HG03460 (cell line): Measurements from ENCODE around the gene FER1L5.

Source experiments
- ATAC-seq: cut with Tn5 transposase; IDR thresholded peaks from one replicate; pipeline ENCODE4 v1.9.1; 2021; ENCODE audit not compliant: unreplicated experiment

FER1L5 gene

DNA sequence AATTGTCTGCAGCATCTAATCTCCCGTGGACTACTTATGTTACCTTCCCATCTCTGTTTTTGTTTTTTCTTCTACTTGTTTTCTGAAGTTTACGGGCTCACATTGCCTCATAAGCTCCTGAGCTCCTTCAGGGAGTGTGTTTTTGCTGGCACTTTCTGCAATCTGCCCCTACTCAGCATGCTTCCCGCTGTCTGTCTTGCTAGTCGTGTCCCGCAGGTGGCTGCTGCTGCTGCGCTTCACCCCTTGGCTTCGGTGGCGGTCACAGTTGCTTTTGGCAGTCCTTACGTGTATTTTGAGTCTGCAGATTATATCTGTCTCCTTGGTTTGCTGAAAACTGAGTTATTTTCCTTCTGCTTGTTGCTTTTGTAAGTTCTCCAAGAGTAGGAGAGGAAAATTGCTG, 37.3 kb downstream of the FER1L5 start:
- ATAC-seq = no peak

DNA sequence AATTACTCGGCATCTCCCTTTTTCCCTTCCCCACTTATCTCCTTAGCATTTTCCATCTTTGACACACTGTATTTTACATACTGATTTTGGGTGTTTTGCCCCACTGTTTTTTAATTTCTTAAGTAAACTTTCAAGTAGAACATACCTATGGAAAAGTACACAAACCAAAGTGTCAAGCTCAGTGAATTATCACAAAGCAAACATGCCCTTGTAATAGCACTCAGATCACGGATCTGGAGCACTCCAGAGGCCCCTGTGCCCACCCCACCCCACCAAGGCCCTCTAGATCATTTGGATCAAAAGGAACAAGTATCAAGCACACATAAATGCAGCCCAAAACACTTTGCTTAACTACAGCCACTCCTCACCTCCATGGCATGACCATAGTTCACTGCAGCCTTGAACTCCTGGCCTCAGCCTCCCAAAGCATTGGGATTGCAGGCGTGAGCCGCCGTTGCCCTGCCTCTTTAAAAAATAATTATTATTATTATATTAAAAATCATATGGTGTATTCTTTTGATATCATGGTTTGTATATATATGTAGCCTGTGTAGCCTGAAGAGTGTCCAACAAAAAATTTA, 38.1 kb downstream of the FER1L5 start:
- no peak for ATAC-seq

DNA sequence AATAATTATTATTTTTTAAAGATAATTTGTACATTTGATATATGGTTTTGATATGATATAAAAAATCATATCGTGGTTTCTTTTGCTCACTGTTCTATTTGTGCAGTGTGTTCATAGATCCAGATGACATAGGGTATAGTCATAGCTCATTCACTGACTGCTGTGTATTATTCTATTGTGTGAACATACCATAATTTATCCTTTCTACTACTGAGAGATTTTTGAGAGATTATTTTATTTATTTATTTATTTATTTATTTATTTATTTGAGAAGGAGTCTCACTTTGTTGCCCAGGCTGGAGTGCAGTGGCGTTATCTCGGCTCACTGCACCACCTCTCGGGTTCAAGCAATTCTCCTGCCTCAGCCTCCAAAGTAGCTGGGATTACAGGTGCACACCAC, 39.0 kb downstream of the FER1L5 start:
- no peak for ATAC-seq

DNA sequence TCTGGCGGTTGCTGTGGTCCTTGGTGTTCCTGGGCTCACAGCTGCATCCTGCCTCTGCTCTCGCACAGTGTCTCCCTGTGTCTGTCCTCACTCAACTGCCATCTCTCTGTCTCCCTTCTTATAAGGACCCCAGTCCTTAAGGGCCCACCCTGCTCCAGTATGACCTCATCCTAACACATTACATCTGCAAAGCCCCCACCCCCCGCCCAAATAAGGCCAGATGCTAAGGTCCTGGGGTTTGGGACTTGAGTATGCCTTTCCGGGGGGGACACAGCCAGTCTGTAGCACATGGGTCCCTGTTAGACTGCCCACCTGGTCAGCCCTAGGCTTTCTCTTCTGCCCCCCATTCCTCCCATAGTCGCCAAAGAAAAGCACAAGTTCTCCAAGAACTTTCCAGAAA, 40.7 kb downstream of the FER1L5 start:
- no peak for ATAC-seq

DNA sequence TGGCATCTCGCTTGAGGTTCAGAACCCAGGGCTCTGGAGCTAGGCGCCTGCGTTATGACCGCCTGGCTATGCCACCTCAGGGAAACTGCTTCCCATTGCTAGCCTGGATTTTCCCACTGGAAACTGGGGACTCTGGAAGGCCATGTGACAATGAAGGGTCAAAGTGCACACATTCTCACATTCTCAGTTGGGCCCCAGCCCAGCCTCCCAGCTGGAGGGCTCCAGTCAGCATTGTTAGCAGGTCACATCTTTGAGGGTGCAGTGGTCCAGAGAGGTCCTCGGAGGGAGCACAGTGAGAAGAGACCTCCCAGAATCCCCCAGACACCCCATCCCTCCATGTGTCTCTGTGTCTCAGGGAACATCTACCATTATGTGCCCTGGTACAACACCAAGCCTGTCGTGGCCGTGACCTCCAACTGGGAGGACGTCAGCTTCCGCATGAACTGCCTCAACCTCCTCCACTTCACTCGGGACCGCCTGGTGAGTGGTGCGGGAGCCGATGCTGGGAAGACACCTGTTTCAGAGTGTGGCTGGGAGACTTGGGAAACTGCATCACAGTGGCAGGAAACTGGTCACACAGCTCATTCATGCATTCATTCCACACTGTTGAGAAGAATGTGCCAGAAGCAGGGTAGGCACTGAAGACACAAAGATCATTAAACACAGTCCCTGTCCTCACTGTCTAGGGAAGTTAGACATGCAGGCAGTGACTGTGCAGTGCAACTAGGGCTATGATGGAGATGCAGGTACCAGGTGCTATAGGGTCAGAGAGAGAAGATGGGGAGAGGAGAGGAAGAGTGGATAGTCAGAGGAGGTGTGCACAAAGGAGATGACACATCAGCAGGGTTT, 41.6 kb downstream of the FER1L5 start:
- no peak for ATAC-seq

DNA sequence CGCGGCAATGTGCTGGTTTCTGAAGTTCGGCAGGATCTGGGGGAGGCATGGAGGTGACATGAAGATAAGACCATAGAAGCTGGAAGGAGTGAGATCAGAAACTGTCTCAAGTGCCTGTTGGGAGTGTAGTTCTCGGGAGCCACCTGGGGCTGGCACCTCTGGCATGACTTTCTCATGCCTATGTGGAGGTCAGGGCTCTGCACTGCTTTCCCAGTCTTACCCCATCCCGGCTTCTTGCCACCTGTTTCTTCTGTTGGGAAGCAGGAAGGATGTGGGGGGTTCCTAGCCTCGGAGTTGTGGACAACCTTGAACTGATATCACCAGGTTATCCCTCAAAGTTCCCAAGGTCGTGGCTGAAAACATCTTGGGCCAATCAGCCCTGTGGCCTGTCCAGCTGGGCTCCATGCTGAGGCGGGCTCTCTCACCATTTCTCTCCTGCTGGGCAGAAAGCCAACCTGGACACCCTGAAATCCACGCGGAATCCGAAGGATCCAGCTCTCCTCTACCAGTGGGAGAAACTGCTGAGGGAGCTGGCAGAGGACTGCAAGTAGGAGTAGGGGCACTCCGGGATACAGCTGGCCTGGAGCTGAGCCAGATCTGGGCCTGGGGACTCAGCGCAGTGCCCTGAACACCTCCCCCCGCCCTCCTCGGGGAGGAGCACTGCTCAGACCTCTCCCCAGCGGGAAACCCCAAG, 42.5 kb downstream of the FER1L5 start:
- no peak for ATAC-seq

DNA sequence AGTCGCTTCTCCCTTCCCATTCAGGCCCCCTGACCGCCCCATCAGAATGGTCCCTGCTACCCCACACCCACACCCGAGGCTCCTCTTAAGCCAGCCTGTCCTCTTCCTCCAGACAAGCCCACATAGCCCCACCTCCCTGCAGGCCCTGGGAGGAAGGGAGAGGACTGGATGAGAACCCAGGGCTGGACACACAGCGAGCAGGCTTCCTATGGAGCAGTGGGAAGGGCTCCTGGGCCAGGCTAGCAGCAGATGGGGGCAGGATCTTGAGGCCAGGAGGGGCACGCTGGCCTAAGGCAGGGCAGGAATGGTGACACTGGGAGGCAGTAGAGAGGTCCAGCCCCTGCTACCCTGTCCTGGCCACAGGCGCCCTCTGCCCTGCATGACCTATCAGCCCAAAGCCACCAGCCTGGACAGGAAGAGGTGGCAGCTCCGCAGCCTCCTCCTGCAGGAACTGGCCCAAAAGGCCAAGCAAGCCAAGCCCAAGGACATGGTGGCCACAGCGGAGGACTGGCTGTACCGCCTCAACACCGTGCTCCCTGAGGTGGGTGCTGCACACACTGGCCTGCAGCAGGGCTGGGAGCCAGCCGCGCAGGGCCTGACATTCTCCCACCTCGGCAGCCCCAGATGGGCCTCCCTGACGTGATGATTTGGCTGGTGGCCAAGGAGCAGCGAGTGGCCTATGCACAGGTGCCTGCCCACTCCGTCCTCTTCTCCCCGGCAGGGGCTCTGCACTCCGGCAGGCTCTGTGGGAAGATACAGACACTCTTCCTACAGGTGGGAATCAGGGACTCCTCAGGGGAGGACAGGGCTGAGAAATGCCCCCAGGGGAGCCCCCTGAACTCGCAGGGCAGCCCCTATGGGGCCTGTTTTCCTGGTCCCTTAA, 43.3 kb downstream of the FER1L5 start:
- no peak for ATAC-seq

DNA sequence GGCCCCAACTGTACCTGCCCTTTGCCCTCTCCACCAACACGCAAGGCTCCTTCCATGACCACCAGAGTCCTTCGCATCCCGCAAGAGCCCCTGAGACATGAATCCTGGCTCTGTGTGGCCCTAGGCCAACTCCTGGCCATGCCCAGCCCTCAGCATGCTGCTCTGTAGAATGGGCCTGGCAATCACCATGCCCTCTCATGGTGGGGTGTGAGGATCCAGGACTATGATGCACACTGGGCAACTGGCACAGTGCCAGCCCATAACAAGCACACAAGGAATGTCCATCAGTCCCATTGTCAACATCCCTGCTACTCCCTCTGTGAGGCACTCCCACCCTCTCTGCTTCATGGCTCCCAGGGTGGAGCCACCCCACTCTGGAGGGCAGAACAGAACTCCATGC, 44.7 kb downstream of the FER1L5 start:
- ATAC-seq = no peak

DNA sequence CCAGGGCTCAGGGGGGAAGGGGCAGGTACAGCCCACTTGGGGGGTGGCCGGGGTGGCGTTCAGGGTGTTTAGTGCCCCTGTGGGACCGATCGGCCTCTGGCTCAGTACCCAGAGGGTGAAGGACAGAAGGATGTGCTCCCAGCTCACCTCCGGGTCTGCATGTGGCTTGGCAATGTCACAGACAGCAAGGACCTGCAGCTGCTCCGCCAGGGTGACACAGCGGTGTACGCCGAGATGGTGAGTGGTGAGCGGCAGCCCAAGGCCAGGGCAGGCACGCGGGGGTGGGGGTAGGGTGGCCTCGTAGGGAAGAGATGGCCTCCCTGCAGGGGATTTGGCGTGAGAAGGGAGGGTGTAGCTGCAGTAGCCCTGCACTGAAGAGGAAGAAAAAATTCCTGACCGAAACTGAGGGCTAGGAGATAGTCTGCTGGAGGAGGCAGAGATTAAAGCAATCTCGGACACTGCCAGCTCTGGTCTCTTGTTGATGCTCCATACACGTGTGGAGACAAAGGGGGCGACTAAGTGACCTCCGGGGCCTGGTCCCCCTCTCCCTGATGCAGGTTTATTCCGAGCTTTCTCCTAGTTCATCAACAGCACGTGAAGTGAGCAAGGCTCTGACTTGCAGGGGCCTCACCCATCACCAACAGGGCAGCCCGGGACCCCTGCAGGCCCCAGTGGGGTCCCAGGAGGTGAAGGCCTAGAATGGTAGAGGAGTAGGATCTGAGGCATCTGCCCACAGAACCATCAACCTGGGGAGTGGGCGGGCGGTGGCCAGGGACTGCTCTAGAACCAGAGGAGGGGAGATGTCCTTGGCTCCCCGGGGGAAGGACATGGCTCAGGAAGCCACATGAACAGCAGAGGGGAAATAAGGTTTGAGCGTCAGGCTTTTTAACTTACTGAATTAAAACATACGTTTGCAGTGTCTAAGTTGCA, 45.4 kb downstream of the FER1L5 start:
- ATAC-seq = no peak

DNA sequence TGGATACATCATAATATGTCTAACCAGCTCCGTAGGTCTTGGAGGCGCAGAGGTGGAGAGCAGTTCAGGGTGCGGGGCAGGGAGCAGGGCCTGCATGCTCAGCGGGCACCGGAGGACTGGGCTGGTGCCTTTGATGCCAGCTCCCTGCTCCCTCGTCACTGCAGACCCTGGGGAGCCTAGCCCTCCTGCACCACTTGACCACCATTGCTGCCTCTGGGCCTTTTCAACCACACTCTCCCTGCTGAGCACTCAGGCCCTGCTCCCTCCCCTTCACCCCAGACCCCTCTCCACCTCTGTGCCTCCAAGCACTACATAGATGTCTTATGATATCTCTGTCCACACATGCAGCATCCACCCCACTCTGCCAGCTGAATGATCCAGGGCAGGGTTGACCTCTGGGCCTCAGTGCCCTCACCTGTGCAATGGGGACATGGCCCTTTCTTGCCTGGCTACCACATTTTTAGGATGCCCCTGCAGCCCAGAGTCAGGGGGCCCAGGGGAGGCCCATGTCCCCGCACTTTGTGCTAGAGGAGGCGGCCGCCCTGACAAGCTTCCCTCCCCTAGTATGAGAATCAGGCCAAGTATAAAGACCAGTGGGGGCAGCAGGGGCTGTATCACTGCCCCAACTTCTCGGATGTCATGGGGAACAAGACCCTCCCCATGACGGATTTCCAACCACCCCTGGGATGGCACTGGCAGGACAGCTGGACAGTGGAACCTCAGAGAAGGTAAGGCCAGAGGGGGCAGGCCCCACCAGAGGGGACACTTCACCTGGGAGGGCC, 46.3 kb downstream of the FER1L5 start:
- ATAC-seq = no peak

DNA sequence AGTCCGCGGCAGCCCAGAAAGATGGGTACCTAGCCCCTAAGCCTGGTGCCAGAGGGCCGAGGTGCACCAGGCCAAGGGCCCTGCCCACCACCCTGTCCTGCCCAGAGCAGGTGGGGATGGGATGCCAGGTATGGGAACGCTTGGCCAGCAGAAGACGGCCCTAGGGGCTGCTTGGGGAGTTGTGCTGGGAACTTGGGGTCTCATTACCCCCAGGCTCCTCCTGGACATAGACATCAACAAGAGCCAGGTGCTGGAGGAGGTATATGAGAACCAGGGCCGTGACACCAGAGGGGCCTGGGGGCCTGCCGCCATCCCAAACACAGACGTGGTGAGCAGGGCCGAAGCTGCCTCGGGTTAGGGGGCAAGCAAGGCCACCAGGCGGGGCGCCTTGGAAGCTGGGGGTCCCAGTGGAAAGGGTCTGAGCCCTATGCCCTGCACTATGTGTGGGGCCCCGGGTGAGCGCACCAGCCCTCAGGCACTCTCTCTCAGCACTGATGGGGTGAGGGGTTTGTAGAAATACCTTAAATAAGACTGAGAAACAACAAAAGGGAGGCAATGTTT, 46.9 kb downstream of the FER1L5 start:
- ATAC-seq = no peak

DNA sequence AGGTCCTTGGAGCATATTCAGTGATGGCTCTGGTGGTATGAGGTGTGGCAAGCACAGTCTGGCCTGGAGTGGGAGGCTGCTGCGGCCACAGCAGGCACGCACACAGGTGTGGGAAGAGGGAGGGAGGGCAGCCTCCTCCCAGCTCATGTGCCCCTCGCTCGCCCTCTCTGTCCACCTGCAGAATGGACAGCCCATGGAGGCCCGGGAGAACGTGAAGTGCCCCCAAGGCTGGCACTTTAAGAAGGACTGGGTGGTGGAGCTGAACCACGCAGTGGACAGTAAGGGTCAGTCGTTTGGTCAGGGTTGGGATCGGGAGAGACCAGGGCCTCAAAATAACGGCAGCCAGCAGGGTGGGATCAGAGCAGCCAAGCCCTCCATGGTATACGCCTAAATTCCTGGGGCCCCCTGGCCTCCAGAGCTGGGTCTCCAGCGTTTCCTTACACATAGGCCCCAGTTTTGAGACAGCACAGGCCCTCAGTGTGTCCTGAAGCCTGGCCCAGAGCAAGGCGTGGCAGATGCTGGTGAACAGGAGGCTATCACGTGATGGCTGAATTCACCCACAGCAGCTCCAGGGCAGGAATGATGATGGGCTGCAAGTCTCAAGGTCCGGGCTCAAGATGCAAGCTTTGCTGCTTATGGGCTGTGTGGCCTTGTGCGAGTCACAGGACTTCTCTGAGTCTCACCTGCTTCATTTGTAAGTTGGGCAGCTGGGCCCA, 47.9 kb downstream of the FER1L5 start:
- no peak for ATAC-seq

DNA sequence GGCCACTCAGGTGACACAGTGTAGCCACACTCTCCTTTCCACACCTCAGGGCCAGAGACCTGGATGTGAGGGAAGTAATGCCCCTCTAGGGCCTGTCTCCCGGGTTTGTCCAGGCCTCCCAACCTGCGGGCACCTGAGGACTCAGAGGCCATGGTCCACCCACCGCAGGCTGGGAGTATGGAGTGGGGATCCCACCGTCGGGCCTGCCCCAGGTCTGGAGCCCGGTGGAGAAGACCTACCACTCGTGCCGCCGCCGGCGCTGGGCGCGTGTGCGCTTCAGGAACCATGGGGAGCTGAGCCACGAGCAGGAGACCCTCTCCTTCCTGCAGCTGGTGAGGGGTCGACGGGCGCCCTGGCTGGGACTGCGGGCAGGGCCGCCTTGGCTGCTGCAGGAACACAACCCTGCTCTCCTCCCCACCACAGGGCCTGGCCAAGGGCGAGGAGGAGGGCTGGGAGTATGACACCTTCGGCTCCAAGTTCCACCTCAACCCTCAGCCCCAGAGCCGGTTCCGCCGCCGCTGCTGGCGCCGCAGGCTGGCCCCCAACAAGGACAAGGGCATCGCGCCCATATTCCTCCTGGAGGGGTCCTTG, 48.6 kb downstream of the FER1L5 start:
- ATAC-seq = no peak

DNA sequence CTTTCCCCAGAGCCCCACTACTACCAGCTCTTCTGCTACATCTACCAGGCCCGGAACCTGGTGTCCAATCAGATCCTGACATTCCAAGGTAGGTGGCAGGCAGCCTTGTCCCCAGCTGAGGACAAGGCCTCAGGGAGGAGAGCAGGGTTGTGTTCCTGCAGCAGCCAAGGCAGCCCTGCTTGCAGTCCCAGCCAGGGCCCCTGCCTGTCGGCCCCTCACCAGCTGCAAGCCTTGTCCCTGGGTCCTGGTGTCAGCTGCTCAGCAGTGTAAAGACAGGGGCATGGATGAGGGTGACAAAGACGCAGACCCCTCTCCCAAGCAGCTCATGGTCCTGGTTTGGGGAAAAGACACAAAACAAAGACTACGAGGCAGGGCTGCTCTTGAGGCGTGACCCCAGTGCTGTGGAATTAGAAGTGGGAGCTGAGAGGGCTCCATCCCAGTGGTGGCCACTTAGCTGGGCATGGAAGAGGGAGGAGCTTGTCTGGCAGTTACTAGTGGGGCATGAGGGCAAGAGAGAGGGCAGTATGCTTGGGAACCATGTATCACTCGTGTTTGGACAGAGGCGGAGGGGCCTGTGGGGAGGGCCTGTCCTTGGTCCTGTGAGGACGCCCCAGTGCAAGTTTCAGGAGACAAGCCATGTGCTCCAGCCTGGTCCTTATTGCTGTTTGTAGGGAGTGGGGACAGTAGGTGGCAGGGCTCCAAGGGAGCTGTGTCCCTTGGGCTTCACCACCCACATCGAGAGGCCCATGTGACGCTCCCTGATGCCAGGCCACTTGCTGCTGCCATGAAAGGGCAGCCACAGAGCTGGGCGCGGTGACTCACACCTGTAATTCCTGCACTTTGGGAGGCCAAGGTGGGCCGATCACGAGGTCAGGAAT, 49.8 kb downstream of the FER1L5 start:
- ATAC-seq = no peak

DNA sequence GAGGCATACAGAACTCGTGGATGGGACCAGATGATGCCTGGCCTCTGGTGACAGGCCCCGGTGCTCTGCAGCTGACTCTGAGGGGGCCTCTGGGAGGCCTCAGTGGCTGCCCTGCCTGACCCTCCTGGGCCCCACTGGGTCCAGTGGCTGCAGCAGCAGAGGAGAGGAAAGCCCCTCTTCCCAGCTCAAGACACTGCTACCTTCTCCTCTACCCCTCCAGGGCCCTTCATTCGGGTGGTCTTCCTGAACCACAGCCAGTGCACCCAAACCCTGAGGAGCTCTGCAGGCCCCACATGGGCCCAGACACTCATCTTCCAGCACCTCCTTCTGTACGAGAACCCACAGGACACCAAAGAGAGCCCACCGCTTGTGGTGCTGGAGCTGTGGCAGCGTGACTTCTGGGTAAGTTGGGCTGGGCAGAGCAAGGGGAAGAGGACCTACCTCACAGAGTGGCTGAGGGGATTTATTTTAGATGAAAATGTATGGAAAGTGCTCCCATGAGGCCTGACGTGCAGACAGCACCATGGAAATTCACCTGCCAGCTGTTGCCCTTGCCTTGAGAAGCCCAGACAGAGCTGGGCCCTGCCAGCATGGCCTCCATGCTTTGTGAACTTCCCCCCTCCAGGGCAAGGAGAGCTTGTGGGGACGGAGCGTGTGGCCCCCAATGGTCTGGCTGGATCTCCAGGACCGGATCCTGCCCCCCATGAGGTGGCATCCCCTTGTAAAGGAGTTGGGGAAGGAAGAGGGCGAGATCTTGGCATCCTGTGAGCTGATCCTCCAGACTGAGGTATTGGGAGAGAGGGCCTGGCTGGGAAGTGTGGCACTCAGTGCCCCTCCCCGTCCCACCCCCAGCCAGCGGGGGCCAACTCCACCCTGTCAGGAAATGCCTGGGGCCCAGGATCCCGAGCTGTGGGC, 51.0 kb downstream of the FER1L5 start:
- ATAC-seq = no peak

DNA sequence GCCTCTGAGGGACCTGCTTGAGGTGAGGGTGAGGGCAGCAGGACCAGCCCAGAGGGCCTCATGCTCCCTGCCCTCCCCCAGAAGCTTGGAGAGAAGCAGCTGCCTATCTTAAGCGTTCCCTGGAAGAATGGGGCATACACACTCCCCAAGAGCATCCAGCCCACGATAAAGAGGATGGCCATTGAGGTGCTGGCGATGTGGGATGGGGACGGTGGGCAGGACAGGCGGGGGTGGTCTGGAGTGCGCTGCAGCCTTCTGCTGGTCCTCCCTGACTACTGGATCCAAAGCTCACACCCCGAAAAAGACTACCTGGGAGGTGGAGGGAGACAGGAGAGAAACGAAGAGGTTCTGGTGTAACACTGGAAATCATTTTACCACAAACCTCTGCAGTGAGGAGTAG, 51.7 kb downstream of the FER1L5 start:
- ATAC-seq = no peak
